ENCODE results near the gene CMSS1.

The CMSS1 gene

DNA sequence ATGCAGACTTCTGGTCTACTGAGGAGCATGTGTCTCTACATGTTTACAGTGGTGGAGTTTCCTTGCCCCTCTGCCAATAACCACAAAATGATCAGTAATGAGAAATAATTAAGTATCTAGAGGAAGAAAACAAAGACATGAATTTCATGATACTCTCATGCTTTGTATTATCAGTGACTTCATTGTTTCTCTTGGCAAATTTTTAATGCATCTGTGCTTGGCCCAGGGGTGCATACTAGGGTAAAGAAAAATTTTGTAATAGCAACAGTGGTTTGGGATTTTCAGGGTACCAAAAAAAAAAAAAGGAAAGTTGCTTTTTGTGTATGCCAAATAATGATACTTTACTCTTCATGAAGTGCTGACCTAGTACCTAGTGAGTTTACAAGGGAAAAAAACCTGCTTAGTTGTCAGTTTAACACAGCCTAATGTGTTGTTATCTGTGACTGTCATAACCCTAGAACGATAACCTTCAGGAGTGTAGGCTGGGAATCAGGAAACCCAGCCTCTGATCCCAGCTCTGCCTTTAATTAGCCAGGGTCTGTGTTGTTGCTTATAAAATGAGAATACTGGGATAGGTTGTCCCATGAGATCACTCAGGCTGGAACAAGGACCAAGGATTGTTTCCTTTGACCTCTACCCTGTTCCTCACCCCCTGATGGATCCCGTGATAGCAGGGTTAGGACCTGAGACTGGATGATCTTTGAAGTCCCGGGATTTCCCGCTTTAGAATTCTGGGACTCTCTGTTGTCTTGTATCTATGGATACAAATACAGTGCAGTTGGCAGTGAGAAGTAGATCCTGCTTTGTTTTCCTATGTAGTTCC, 117.5 kb downstream of the CMSS1 start:
- DNase-seq (ENCODE audit: low read depth): no peak

DNA sequence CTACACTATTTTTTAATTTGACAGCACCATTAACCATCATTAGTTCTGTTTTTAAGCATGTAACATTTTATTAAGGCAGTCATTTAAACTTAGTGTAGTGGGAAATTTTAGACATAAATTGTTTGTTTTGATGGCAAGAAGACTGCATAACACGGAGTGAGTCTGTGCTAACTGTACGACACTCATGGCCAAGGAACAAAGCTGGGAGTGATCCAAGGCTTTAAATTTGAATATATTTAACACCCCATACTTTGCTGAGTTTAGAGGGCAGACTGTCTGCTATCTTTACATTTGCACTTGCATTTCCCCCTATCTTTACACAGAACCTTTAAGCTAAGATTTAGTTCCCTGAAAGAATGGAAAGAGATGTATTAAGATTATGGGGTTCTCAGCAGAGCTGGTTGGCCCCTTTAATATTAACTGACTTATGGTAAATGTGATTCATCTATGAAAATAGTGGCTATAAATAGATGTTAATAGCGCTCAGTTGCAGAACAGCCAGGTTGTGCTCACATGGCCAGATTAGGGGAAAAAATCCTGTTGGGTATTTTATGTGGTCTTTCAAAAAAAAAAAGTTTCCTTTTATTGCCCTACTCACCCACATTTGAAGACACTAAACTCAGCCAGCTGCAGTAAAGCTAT, 120.7 kb downstream of the CMSS1 start:
- DNase-seq (ENCODE audit: low read depth): no peak

DNA sequence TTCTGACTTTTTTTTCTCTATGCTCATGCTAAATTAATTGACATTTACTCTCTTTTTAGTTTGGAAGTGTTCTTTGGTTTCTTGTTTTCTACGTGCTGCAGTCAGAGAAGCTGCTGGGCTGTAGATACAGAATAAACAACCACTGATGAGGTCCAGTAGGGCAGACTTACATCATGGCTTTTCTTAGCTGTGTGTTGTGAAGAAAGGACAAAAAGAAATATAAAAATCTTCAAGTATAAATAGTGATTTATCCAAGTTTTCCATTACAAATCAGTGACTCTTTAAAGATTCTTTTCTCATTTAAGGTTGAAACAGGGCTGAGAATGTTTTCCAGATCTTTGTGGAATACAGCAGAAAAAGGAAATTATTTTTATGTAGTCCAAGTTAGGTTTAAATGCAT, 122.2 kb downstream of the CMSS1 start:
- no peak for DNase-seq (ENCODE audit: low read depth)

DNA sequence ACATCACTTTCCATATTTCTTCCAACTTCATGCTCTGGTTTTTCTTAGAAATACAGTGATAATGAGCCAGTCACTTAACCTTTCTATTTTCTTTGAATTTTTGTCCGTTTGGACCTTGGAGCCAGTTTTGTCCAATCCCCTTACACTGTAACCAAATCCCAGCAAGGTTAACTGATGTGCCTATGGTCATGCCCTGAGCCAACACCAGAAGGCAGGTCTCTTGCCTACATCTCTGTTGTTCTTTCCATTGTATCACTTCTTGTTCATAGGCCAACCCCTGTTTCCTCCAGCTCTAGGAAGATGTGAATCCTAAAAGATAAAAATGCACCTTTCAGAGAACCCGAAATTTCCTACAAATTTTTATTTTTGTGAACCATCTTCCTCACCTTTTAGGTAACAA, 122.7 kb downstream of the CMSS1 start:
- DNase-seq (ENCODE audit: low read depth): no peak

DNA sequence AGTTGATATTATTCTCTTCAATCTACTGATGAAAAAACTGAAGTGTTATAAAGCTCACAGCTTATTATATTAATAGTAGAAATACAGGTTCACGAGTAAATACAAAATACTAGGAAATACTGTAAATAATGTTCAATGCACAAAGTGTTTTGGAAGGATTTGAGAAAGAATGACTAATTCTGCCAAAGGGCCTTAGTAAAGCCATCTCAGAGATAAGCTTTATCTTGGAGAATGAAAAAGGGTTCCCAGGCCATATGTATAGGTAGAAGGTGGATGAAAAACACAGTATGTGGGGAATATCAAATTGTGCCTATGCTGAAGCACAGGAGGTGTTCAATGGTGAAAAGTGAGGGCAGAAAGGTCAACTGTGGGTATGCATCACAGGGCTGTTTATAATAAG, 123.5 kb downstream of the CMSS1 start:
- no peak for DNase-seq (ENCODE audit: low read depth)

DNA sequence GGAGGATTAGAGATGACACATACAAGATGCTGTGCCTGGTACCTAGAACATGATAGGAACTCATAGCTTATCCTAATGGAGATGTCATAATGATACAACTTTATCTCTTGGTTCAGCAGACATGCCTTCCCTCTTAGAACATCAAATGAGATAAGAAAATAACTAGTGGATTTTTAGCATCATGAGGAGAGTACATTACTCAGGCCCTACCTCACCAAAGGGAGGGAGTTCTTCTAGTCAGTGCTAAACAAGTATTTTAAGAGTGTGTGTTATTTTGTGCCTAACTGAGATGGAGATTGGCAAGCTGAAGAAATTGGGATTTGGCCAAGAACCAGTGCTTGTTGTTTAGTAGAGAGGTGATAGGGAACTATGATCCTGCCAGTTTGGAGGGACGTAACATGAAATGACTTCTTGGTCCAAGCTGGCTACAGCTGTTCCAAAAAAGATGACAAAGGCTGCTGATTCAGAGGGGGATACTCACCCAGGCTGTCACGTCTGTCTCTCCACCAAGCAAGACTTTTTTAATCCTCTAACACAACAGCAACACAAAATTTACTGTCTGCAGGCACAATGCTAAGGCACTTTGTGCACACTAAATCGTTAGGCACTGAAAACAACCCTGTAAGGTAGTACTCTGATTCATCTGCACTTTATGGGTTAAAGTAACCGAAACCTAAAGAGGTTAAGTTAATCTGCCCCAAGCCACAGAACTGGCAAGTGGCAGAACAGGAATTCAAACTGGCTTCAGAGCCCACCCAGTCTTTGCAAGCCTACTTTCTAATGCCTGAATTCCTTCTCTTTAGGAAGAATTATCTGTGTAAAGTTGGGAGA, 126.5 kb downstream of the CMSS1 start:
- DNase-seq (ENCODE audit: low read depth): no peak

DNA sequence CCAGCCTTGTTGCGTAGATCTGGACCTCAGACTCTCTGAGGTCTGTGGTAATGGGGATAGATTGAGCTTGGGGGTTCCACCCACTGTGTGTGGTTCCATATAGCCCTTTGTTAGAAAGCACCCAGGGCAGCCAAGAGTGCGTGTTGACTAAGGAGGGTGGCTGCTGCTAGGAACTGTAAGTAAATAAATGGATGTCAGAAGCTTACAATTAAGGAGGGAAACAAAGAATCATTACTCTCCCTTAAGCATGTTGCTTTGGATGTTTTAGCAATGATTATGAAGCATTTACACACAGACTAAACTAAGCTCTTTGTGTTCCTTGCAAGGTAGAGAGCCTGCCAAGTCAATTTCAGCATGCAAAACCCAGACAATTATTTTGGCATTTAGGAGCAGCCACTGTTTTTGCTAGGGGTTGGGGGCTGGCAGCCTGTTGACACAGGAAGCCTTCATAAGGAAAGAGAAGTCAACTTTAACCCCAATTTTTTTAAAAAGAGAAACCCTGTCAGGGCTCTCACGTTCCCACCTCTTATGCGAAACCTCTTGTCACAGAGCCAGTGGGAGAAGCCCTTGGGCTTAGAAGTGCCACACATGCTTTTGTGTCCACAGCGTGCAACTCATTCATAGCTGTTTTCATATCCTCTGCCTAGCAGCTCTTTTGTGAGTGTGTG, 127.8 kb downstream of the CMSS1 start:
- no peak for DNase-seq (ENCODE audit: low read depth)

DNA sequence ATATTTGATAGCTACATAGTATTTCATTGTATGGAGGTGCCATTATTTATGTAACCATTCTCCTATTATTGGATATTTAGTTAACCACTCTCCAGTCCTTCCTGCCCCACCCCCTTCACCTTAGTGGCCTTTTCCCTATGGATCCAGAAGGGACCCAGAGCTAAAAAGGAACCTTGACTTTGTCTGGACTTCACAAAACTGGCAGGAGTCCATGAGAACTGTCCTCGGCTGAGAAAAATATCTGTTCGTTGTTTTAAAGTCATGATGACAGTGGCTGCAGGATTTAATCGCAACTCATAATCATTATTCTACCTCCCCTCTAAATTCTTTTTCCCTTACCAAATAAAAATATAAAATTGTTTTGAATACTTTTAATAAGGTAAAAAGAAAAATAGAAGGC, 129.7 kb downstream of the CMSS1 start:
- DNase-seq (ENCODE audit: low read depth): no peak

DNA sequence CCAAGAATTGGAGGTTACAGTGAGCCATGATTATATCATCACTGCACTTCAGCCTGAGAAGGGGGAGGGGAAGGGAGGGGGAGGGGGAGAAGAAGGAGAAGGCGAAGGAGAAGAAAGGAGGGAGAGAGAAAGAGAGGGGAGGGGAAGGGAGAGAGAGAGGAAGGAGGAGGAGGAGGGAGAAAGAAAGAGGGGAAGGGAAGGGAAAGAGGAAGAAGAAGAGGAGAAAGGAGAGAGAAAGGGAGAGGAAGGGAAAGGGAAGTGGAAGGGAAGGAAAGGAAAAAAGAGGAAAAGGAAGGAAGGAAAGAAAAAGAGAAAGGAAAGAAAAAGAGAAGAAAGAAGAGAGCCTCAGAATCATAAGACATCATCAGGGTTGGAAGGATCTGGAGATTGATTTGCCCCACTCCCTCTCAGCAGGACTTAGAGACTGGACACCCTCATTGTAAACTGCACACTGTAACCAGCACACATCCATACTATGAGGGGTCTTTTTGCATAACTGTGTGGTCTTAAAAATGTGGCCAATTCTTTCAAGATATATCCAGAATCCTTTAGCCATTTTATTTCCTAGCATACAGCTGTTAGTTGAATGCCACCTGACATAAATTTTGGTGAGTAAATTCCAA, 130.9 kb downstream of the CMSS1 start:
- DNase-seq (ENCODE audit: low read depth): no peak

DNA sequence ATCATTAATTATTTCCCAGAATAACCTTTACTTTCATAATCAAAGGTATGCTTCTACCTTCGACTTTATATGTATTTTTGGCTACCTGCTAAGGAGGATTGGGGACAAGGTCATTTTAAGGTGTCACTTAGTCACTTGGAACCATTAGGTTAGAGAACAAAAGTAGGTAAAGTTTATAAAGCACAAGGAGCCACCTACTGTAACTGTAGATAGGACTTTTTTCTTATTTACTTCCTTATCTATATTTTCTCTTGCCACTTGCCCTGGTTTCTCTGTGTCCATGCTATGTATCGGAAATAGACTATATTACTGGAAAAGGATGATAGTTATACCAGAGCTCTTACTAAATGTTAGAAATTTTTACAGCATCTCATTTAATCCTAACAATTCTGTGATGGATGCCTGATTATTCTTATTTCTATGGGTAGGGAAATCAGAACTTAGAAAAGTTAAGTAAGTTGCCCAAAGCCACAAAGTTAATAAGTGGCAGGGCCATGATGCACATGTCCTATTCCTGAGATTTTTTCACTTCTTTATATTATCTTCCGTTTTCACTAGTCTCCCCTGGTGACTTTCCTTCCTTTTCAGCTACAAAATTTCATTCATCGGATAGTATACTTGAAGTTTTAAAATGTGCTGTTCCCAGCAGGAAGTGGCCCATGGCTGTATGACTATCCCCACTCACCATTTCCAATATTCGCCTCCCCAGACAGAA, 132.5 kb downstream of the CMSS1 start:
- no peak for DNase-seq (ENCODE audit: low read depth)

DNA sequence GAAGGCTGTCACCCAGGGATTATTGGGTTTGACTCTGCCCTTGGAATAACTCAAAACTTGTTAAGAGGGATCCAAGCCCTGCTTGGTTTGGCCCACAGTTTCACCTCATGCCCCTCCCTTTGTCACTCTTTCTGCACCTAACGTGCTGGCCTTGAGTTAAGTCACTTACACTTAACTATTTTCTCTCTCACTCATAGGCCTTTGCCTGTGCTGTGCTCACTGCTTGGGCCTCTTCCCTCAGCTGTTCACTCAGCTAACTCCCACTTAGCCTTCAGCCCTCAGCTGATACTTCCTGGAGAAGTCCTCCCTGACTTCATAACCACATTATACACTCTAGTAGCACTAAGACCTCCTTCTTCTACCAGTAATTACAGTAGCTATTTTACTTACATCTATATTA, 133.3 kb downstream of the CMSS1 start:
- no peak for DNase-seq (ENCODE audit: low read depth)

DNA sequence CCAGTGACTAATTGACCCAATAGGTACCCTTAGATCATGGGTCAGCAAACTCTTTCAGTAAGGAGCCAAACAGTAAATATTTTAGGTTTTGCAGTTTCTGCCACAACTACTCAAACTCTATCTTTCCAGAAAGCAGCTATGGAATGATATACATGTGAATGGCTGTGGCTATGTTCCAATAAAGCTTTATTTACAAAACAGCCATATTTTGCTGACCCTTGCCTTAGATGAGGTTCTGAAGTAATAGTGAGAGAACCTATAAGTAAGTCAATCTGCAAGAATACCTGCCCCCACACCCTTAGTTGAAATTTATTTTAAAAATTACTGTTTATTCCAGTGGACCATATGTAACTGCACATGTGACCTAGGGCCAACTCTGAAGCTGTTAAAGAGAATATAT, 134.0 kb downstream of the CMSS1 start:
- no peak for DNase-seq (ENCODE audit: low read depth)

DNA sequence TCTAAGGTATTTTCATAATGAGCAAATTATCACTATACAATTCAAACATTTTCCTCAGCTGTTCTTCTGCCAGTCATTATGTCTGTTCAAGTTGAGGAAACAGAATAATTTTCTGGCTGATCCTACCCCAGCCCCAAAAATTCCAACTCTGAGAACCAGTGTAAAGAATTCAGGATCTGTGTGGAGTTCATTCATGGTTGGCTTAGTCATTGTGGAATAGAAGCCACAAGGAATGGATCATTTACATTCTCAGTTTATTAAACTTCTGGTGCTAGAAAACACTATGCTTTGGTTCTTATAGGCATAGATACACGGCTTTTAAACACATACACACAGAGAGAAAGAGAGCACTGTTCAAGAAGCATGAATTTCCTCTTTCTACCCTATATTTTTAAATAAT, 134.6 kb downstream of the CMSS1 start:
- no peak for DNase-seq (ENCODE audit: low read depth)

DNA sequence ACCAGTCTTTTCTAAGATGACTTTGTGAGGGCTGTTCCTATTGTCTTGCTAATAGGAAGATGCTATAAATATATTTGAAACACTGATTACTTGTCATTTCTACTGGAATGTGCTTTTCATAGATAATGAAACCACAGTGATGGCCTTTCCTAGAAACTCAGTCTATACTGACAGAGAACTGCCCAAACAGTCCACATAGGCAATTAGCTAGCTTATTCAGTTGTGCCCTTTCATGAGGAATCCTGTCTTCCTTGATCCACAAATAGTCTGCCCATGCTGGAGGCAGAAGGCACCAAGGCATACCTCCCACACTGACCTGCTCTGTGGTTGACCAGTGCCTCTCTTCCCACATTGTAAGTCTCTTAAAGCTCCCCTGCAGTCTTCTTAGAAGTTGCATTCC, 135.9 kb downstream of the CMSS1 start:
- DNase-seq (ENCODE audit: low read depth): no peak

DNA sequence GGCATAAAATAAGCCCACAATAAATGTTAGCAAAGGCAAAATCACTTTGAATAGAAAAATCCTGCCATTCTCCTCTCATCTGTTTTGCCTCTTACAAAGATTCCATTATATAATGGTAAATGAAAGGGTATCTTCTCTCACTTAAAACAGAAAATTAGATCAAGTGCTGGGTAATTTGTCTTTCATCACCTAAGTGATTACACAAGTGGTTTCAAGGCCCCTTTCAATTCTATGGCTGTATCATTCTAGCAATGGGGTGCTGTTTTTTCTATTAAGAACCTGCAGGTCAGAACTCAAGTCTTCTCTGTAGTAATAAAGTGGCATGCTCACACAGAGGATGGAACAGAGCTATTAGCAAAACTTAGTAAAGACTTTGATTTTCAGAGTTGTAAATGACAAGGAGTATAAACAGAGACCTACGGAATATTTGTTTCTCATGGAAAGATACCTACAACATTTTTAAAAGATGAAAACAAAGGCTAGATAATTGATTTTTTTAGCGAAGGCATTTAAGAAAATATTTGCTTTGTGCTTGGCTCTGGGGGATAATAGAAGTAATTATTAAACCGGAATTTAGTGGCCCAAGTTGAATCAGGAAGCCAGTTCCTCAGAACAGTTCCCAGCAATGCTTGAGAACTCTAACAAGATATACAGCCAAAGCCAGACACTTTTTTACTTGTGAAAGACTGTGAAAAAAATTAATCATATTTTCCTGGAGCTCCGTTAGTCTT, 137.4 kb downstream of the CMSS1 start:
- DNase-seq (ENCODE audit: low read depth): no peak

DNA sequence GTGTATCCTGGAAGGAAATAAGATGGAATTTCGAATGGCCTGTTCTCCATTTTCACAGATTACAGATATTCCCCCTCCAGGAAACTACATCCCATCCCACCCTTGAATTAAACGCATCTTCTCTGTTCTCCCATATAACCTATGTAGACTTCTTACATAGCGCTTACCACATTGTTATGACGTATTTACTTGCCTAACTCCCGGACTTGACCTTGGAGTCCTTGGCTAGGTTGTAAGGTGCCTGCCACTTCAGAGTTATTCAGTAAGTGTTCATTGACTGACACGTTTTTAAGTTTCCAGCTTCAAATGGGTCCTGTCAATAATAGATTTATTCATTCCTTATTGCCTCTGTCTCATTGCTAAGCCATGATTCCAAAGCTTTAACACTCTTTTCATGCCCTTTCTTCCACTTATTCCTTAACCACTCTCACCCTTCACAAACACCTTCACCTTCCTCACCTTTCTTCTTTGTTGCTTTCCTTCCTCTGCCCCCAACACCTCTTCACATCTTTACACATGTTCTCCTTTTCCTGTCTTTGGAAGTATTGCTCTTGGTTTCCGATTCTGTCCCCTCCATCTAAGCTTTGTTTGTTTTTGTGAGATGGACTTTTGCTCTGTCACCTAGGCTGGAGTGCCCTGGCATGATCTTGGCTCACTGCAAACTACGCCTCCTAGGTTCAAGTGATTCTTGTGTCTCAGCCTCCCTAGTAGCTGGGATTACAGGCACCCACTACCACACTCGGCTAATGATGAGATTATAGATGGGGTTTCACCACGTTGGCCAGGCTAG, 138.3 kb downstream of the CMSS1 start:
- DNase-seq (ENCODE audit: low read depth): no peak

DNA sequence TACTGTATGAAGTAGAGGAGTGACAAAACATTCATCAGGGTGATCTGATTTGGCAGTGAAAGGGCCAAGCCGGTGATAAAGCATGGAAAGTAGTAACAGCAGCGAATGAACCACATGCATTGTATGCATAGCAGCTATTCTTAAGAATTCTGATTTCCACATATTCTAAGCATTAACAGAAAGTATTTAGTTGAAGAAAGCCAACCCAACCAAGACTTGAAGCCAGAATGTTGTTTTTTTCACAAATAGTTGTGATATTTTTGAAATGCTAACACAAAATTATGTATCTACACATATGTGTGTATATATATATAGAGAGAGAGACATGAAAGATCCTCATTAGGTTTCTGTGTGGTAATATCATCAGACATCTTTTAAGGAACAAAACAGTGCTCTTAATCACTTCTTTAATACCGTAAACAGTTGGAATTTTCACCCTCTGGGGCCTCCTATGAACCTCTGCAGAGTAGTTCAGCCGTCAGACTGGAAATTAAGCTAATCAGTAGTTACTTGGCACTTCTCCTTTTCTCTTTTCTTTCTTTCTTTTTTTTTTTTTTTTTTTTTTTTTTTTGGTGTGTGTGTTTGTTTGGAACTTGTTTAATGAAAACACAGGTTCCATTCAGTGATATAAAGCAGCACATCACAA, 139.6 kb downstream of the CMSS1 start:
- no peak for DNase-seq (ENCODE audit: low read depth)

DNA sequence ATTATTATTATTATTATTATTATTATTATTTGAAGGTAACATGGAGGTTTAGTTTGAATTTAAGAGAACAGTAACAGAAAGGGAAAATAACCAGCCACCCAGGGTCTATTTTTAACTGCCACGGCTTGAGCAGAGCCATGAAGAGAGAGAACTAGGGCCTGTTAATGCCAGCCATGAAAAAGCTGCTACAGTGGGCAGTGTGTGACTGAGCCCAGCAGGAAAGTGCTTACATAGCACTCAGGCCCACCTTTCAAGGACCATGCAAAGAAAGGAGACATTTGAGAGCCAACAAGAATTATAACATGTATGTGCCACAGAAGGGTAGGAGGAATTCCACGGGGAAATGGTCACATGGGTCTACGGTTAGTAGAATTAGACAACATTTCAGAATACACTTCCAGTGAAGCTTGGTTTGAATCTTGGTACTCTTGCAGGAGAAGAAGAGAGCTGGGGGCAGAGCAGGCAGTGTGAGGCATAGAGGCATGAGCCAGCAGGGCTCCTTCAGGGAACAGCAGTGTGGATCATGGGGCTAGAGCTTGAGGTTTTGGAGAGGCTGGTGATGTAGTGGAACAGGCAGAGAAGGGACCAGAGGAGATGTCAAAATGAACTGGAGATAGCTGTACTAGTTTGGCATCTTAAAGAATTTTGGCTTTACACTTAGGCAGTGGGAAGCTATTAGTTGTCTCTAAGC, 140.7 kb downstream of the CMSS1 start:
- DNase-seq (ENCODE audit: low read depth): no peak
